SK-N-SH (cell line): ENCODE measurements around the gene RPS5. TPM values are rescaled to one million over a fixed set of nuclear protein-coding genes. Genes with fewer than 3 reads are reported as not detected.

ENCODE experiments used
- CTCF ChIA-PET: fragments of 300-600, 350-600 bp; formaldehyde crosslinking; extraction: SDS; loops from one replicate; lab custom pipeline; 2021; lab: Yijun Ruan, JAX
- POLR2A ChIA-PET: fragments of 350-600 bp; sonication (Branson Sonifier 250); formaldehyde crosslinking; extraction: SDS; loops from one replicate; lab custom pipeline; 2020; ENCODE audit warnings: antibody characterized with exemption, inconsistent platforms; lab: Yijun Ruan, JAX
- DNase-seq: peaks from one replicate; pipeline ENCODE4 v3.0.0; 2012
- H2AFZ ChIP-seq: fragments of 200-600 bp; sonication (generic); 2 replicates; pipeline ENCODE4 v1.8.1; 2016; ENCODE audit warnings: antibody characterized with exemption, mild to moderate bottlenecking, low read depth
- H3F3A ChIP-seq: fragments of 200-600 bp; sonication (generic); replicated peaks from 2 replicates; pipeline ENCODE3; 2016; ENCODE audit warnings: antibody characterized with exemption, mild to moderate bottlenecking; ENCODE audit not compliant: insufficient read depth
- H3K27ac ChIP-seq, 2 experiments: fragments of 200-500 bp in 1 of 2; fragments of 200-600 bp in 1 of 2; sonication (Bioruptor generic) in 1 of 2; sonication (generic), shearing (Covaris generic) in 1 of 2; 2 replicates each; pipeline versions ENCODE4 v1.5.1 to v1.6.1; 2014 to 2016; ENCODE audit warnings: low read depth in 2 of 2, inconsistent platforms in 1 of 2, low read length in 1 of 2, mild to moderate bottlenecking in 1 of 2, mixed read lengths in 1 of 2
- H3K27me3 ChIP-seq: fragments of 200-600 bp; sonication (generic), shearing (Covaris generic); 2 replicates; pipeline ENCODE4 v1.6.1; 2016; ENCODE audit warnings: mixed run types; ENCODE audit not compliant: insufficient read depth
- H3K36me3 ChIP-seq, 2 experiments: fragments of 200-500 bp in 1 of 2; fragments of 200-600 bp in 1 of 2; sonication (Bioruptor generic) in 1 of 2; sonication (generic) in 1 of 2; replicated peaks in 1 of 2; 2 replicates each; pipeline versions ENCODE3 to v1.5.1; 2014 to 2016; ENCODE audit warnings: low read length in 1 of 2, mild to moderate bottlenecking in 1 of 2; ENCODE audit not compliant: insufficient read depth in 2 of 2, control insufficient read depth in 1 of 2
- H3K4me1 ChIP-seq, 2 experiments: fragments of 200-500 bp in 1 of 2; fragments of 200-600 bp in 1 of 2; sonication (Bioruptor generic) in 1 of 2; sonication (generic), shearing (Covaris generic) in 1 of 2; 2 replicates each; pipeline versions ENCODE4 v1.5.1 to v1.6.1; 2014 to 2016; ENCODE audit warnings: low read depth in 1 of 2, low read length in 1 of 2, mixed run types in 1 of 2; ENCODE audit not compliant: insufficient read depth in 2 of 2, control insufficient read depth in 1 of 2
- H3K4me2 ChIP-seq: fragments of 200-600 bp; sonication (generic), shearing (Covaris generic); 2 replicates; pipeline ENCODE4 v1.6.1; 2017; ENCODE audit warnings: mixed run types
- H3K4me3 ChIP-seq, 2 experiments: fragments of 200-500 bp in 1 of 2; fragments of 200-600 bp in 1 of 2; sonication (Bioruptor generic) in 1 of 2; sonication (generic), shearing (Covaris generic) in 1 of 2; 2 replicates each; pipeline versions ENCODE4 v1.5.1 to v1.8.1; 2014 to 2016; ENCODE audit warnings: low read depth in 2 of 2, inconsistent platforms in 1 of 2, low read length in 1 of 2, mild to moderate bottlenecking in 1 of 2, mixed read lengths in 1 of 2, moderate library complexity in 1 of 2
- H3K79me2 ChIP-seq: fragments of 200-600 bp; sonication (generic); 2 replicates; pipeline ENCODE4 v1.8.1; 2017; ENCODE audit warnings: mild to moderate bottlenecking; ENCODE audit not compliant: insufficient read depth
- H3K9ac ChIP-seq: fragments of 200-600 bp; sonication (generic); 2 replicates; pipeline ENCODE4 v1.6.1; 2017; ENCODE audit warnings: mixed run types
- H3K9me2 ChIP-seq: fragments of 200-600 bp; sonication (generic); 2 replicates; pipeline ENCODE4 v1.6.1; 2017; ENCODE audit warnings: mixed run types
- H3K9me3 ChIP-seq: fragments of 200-600 bp; sonication (generic); 2 replicates; pipeline ENCODE4 v1.6.1; 2017; ENCODE audit warnings: mixed run types, mild to moderate bottlenecking, moderate library complexity
- H4K20me1 ChIP-seq: fragments of 200-600 bp; sonication (generic); 2 replicates; pipeline ENCODE4 v1.6.1; 2017; ENCODE audit warnings: mild to moderate bottlenecking, mixed run types; ENCODE audit not compliant: insufficient read depth
- CHD2 ChIP-seq: fragments of 150-350 bp; IDR thresholded peaks from 2 replicates; pipeline ENCODE4 v1.6.1; 2018; ENCODE audit warnings: low read length; ENCODE audit not compliant: partially characterized antibody
- CTCF ChIP-seq: fragments of 200-600 bp; sonication (generic); IDR thresholded peaks from 2 replicates; pipeline ENCODE4 v1.6.1; 2017; ENCODE audit warnings: antibody characterized with exemption, mild to moderate bottlenecking, moderate library complexity
- ELF1 ChIP-seq: IDR thresholded peaks from 2 replicates; pipeline ENCODE4 v1.4.0; 2012
- EP300 ChIP-seq, 2 experiments: IDR thresholded peaks; 2 replicates each; pipeline versions ENCODE4 v1.4.0 to v1.6.1; 2012; ENCODE audit warnings: borderline replicate concordance in 1 of 2, low read depth in 1 of 2, low read length in 1 of 2
- EZH2phosphoT487 ChIP-seq: fragments of 200-600 bp; sonication (generic); IDR thresholded peaks from 2 replicates; pipeline ENCODE4 v1.6.1; 2017; ENCODE audit warnings: low read depth, mixed run types, mild to moderate bottlenecking, antibody characterized with exemption, moderate library complexity, borderline replicate concordance
- FOSL2 ChIP-seq: IDR thresholded peaks from 2 replicates; pipeline ENCODE4 v1.4.0; 2012; ENCODE audit warnings: low read depth, mild to moderate bottlenecking, moderate library complexity, borderline replicate concordance
- GABPA ChIP-seq: IDR thresholded peaks from 2 replicates; pipeline ENCODE4 v1.4.0; 2012; ENCODE audit warnings: low read depth, mild to moderate bottlenecking
- GATA2 ChIP-seq: sonication (generic); formaldehyde crosslinking; IDR thresholded peaks from 2 replicates; pipeline ENCODE4 v1.5.0; 2020; ENCODE audit warnings: mild to moderate bottlenecking, missing genetic modification reagents
- IRF3 ChIP-seq: fragments of 150-350 bp; IDR thresholded peaks from 2 replicates; pipeline ENCODE4 v1.6.1; 2016; ENCODE audit warnings: mild to moderate bottlenecking, low read depth, low read length
- JUND ChIP-seq: IDR thresholded peaks from 2 replicates; pipeline ENCODE4 v1.4.0; 2012
- MAX ChIP-seq: IDR thresholded peaks from 2 replicates; pipeline ENCODE4 v1.4.0; 2012; ENCODE audit warnings: low read depth
- MXI1 ChIP-seq: IDR thresholded peaks from 2 replicates; pipeline ENCODE4 v1.6.1; 2012; ENCODE audit warnings: mild to moderate bottlenecking, low read depth, low read length, improper control_type of control experiment
- NFIC ChIP-seq: IDR thresholded peaks from 2 replicates; pipeline ENCODE4 v1.4.0; 2012; ENCODE audit warnings: borderline replicate concordance
- NRF1 ChIP-seq: IDR thresholded peaks from 2 replicates; pipeline ENCODE4 v1.6.1; 2012; ENCODE audit warnings: low read depth, mild to moderate bottlenecking, low read length
- RAD21 ChIP-seq: IDR thresholded peaks from 2 replicates; pipeline ENCODE4 v1.6.1; 2012; ENCODE audit warnings: mild to moderate bottlenecking, low read length
- RCOR1 ChIP-seq: fragments of 150-350 bp; IDR thresholded peaks from 2 replicates; pipeline ENCODE4 v1.6.1; 2017; ENCODE audit warnings: antibody characterized with exemption, low read length
- REST ChIP-seq: IDR thresholded peaks from 2 replicates; pipeline ENCODE4 v1.6.1; 2012; ENCODE audit warnings: mild to moderate bottlenecking, low read depth, low read length, moderate library complexity
- RFX5 ChIP-seq: IDR thresholded peaks from 2 replicates; pipeline ENCODE4 v1.6.1; 2012; ENCODE audit warnings: mild to moderate bottlenecking, improper control_type of control experiment, low read length
- RXRA ChIP-seq: IDR thresholded peaks from 2 replicates; pipeline ENCODE4 v1.4.0; 2012; ENCODE audit warnings: low read depth, mild to moderate bottlenecking, borderline replicate concordance
- SIN3A ChIP-seq: IDR thresholded peaks from 2 replicates; pipeline ENCODE4 v1.6.1; 2012; ENCODE audit warnings: low read depth, mild to moderate bottlenecking, low read length, moderate library complexity, borderline replicate concordance
- SMC3 ChIP-seq: IDR thresholded peaks from 2 replicates; pipeline ENCODE4 v1.6.1; 2012; ENCODE audit warnings: low read depth, low read length, improper control_type of control experiment
- TAF1 ChIP-seq: IDR thresholded peaks from 2 replicates; pipeline ENCODE4 v1.6.1; 2012; ENCODE audit warnings: low read depth, mild to moderate bottlenecking, low read length, moderate library complexity, borderline replicate concordance
- TCF12 ChIP-seq: IDR thresholded peaks from 2 replicates; pipeline ENCODE4 v1.4.0; 2012
- TEAD4 ChIP-seq: IDR thresholded peaks from 2 replicates; pipeline ENCODE4 v1.4.0; 2012; ENCODE audit warnings: mild to moderate bottlenecking, borderline replicate concordance; ENCODE audit not compliant: insufficient read depth
- USF2 ChIP-seq: fragments of 150-350 bp; IDR thresholded peaks from 2 replicates; pipeline ENCODE4 v1.6.1; 2017; ENCODE audit warnings: antibody characterized with exemption, low read length, low read depth, borderline replicate concordance
- WGBS: methylation state at CpG from one replicate; pipeline ENCODE4 v1.1.6; 2017; ENCODE audit warnings: low lambda C conversion rate; 5-methylcytosine and 5-hydroxymethylcytosine counted together
- polyA plus RNA-seq, 3 experiments: library from polyadenylated mRNA; depleted of rRNA; stranded (reverse); fragments of >200 nt; gene quantifications; 2 replicates each; pipeline ENCODE4 v1.2.3, GENCODE V29; 2012

The RPS5 gene
- polyA plus RNA-seq (2012; rRNA removed): 3,905 and 4,334 TPM in 2 replicates
- 2,353 and 3,574 TPM in 2 replicates for polyA plus RNA-seq (2012; cell fraction: cytosol; rRNA removed)
- polyA plus RNA-seq (2012; cell fraction: nucleus; rRNA removed): 1,227 and 1,326 TPM in 2 replicates

- Histone ChIP-seq H2AFZ (peak within 1 kb of the TSS; percentile 66; the same call in 1 of the 2 replicates), H4K20me1 (peaks cover 31% of the 10 kb centered on the region), H3K4me2 (peak within 1 kb of the TSS; percentile 85), H3K79me2 (peaks cover 70% of the 10 kb centered on the region), H3K27ac (peak within 1 kb of the TSS; percentile 95 to 99), H3K4me1 (peaks cover 21 to 30% of the 10 kb centered on the region in 2 experiments; a peak in 3 of 4 replicates), H3K9me2 (no peaks in the 10 kb centered on the region), H3K36me3 (peaks cover 20 to 36% of the 10 kb centered on the region in 2 experiments), H3K27me3 (no peaks in the 10 kb centered on the region), H3K9me3 (no peaks in the 10 kb centered on the region), H3F3A (peaks cover 12% of the 10 kb centered on the region), H3K9ac (peak within 1 kb of the TSS; percentile 91), H3K4me3 (peak within 1 kb of the TSS; percentile 87 to 92)
- WGBS: 0% methylated on average over 29 of the region's 64 CpGs
- DNase-seq: peak; percentile 98
- CTCF ChIA-PET: interaction anchor here (0.8 kb wide), 1 partner anchor 60 kb away, joined by 3 read pairs; the partner anchor contains the start of gene ZSCAN22
- POLR2A ChIA-PET: interaction anchor here (1.3 to 2.1 kb wide), 3 partner anchors 24 to 133 kb away, joined by 3 to 6 read pairs (median 4); partner anchors contain the start of genes ZBTB45 and ZNF497
- TF ChIP-seq RAD21 (no peak), JUND (no peak), MAX (peak; percentile 96), SIN3A (peak; percentile 98), TEAD4 (no peak), EZH2phosphoT487 (no peak), IRF3 (peak; percentile 39), GABPA (peak; percentile 96), FOSL2 (no peak), TCF12 (peak; percentile 39; the same call in 1 of the 2 replicates), ELF1 (peak; percentile 89), CHD2 (peak; percentile 90), EP300 (IDR thresholded peaks at IDR 0.05; ENCODE audit: borderline replicate concordance in 1 of 2, low read depth in 1 of 2, low read length in 1 of 2) (no peak), SMC3 (no peak), TAF1 (peak; percentile 94), USF2 (no peak), NFIC (no peak), CTCF (no peak), RXRA (no peak), RCOR1 (no peak), NRF1 (peak; percentile 83), MXI1 (peak; percentile 97), RFX5 (no peak), GATA2 (CRISPR knock-in tag) (no peak), REST (no peak; the same call in 1 of the 2 replicates)
Observed at GRCh38 chr19:58386576-58387337, at the start of gene RPS5. RPS5 (plus strand) TSS chr19:58387269; CDS start chr19:58388138, 869 bp downstream.
